Calu3 (cell line): ENCODE data around the gene ACOXL. TPM values are rescaled to one million over a fixed set of nuclear protein-coding genes. Genes with fewer than 3 reads are reported as not detected.

Experiments
- BruUV-seq: library from RNA; stranded (reverse); fragments of 400-500 nt; replicated peaks from 2 replicates; lab custom pipeline; 2021; lab: Mats Ljungman, UMichigan
- CTCF ChIA-PET: fragments of 300-600 bp; sonication (Branson Sonifier 250); formaldehyde crosslinking; loops from one replicate; lab custom pipeline; 2022; ENCODE audit warnings: antibody characterized with exemption; lab: Charles Lee
- DNase-seq: peaks from one replicate; pipeline ENCODE4 v3.0.0; 2022
- H3K27ac Mint-ChIP-seq: one replicate; pipeline ENCODE4 v1.8.0; 2022; ENCODE audit warnings: mixed read lengths; ENCODE audit not compliant: unreplicated experiment
- H3K27me3 Mint-ChIP-seq: one replicate; pipeline ENCODE4 v1.8.0; 2022; ENCODE audit warnings: mixed read lengths; ENCODE audit not compliant: unreplicated experiment
- H3K36me3 Mint-ChIP-seq: one replicate; pipeline ENCODE4 v1.8.0; 2022; ENCODE audit warnings: mild to moderate bottlenecking, moderate library complexity, mixed read lengths; ENCODE audit not compliant: insufficient read depth, unreplicated experiment
- H3K4me1 Mint-ChIP-seq: one replicate; pipeline ENCODE4 v1.8.0; 2022; ENCODE audit warnings: mild to moderate bottlenecking, low read depth, mixed read lengths; ENCODE audit not compliant: unreplicated experiment
- H3K4me3 Mint-ChIP-seq: one replicate; pipeline ENCODE4 v1.8.0; 2022; ENCODE audit warnings: mild to moderate bottlenecking, low read depth, moderate library complexity, mixed read lengths; ENCODE audit not compliant: unreplicated experiment
- H3K9me3 Mint-ChIP-seq: one replicate; pipeline ENCODE4 v1.8.0; 2022; ENCODE audit warnings: low read depth, mixed read lengths; ENCODE audit not compliant: unreplicated experiment
- intact Hi-C: fragments of 100-400 bp; cut with micrococcal nuclease; formaldehyde crosslinking; loops from one replicate; pipeline ENCODE4 v1.10.0; 2022; ENCODE audit not compliant: unreplicated experiment
- total RNA-seq: library from RNA; stranded (reverse); gene quantifications from 2 replicates; pipeline ENCODE4 v1.2.3, GENCODE V29; 2022
- TF ChIP-seq, protein P1 (sequence below): fragments of 200-600 bp; IDR thresholded peaks from one replicate; pipeline ENCODE4 v1.8.0; 2022; ENCODE audit warnings: antibody characterized with exemption; ENCODE audit not compliant: unreplicated experiment

Gene ACOXL
- total RNA-seq, 1 experiment from 2014 or later: 2.7 TPM

DNA sequence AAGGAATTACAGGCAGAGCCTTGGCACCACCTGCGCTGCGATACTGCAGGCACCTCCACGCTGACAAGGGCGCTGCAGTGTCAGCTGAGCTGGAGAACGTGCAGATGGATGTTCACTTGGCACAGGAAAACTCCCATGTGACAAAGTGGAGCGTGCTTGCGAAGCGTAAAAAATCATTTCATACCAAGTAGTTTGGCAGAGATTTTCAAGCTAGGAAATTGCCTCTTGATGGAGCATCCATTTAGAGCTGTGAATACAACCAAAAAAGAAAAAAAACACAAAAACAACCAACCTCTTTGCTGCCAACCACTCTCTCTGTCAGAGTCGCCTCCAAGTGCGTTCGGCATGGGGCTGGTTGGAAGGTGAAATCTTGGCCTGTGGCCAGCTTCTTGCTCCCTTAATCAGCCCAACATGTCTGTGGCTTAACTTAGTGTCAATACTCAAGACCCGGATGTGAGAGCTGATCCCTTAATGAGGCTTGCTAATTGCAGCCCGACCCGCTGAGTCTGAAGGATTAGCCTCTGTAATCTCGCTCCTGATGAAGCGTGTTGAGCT, 38.1 kb downstream of the ACOXL start:
- peaks cover 48% of the 10 kb centered on the region for H3K27me3 Mint-ChIP-seq
- H3K9me3 Mint-ChIP-seq: no peaks in the 10 kb centered on the region
- H3K4me3 Mint-ChIP-seq: no peak overlapping the region
- CTCF ChIA-PET: no interaction called here
- intact Hi-C loops: no loop called here
- H3K4me1 Mint-ChIP-seq: no peaks in the 10 kb centered on the region
- no peak for DNase-seq
- no TSS peak for BruUV-seq
- H3K27ac Mint-ChIP-seq: no peak overlapping the region
- TF ChIP-seq, protein P1, sequence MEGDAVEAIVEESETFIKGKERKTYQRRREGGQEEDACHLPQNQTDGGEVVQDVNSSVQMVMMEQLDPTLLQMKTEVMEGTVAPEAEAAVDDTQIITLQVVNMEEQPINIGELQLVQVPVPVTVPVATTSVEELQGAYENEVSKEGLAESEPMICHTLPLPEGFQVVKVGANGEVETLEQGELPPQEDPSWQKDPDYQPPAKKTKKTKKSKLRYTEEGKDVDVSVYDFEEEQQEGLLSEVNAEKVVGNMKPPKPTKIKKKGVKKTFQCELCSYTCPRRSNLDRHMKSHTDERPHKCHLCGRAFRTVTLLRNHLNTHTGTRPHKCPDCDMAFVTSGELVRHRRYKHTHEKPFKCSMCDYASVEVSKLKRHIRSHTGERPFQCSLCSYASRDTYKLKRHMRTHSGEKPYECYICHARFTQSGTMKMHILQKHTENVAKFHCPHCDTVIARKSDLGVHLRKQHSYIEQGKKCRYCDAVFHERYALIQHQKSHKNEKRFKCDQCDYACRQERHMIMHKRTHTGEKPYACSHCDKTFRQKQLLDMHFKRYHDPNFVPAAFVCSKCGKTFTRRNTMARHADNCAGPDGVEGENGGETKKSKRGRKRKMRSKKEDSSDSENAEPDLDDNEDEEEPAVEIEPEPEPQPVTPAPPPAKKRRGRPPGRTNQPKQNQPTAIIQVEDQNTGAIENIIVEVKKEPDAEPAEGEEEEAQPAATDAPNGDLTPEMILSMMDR: no peak
- no peaks in the 10 kb centered on the region for H3K36me3 Mint-ChIP-seq

GRCh38 chr2:110770959-110771431, 38.6 kb downstream of the ACOXL start:
- Mint-ChIP-seq H3K36me3 (no peaks in the 10 kb centered on the region), H3K27me3 (peaks cover 53% of the 10 kb centered on the region), H3K9me3 (no peaks in the 10 kb centered on the region), H3K27ac (no peak overlapping the region), H3K4me1 (no peaks in the 10 kb centered on the region), H3K4me3 (no peak overlapping the region)
- BruUV-seq: no TSS peak
- intact Hi-C loops: no loop called here
- TF ChIP-seq, protein P1: no peak
- no peak for DNase-seq
- CTCF ChIA-PET: no interaction called here

DNA sequence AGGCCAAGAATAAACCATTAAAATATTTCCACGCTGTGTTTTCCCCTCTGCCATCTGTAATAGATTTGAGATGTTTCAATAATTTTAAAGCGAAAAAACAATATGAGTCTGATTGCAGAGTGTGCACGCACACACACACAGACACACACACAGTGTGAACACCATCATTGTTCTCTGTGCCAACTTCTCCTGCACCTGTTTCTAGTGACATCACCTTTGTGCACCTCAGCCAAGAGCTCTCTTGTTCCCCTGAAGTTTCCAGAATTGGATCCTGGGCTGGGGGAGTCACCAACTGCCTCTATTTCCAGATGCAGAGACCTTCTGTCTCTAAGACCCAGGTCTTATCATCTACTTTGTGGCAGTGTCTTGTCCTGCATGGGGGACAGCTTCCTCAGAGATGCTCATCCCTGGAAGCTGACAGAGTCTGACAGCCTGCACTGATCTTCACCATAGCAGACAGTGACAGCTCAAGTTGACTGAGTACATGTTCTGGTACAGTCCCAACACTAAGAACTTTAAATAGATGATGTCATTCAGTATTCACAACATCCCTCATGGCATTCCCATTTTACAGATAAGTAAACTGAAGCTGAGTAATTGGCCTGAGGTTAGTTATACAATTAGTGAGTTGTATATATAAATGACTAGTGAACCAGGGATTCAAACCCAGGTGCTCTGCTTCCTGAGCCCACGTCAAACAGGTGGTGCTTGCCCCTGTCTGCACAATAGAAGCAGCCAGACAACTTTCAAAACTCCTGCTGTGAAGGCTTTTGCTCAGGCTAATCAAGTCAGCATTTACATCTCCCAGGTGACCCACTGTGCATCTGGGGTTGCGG, 39.4 kb downstream of the ACOXL start:
- H3K9me3 Mint-ChIP-seq: no peaks in the 10 kb centered on the region
- H3K36me3 Mint-ChIP-seq: no peaks in the 10 kb centered on the region
- CTCF ChIA-PET: no interaction called here
- H3K4me3 Mint-ChIP-seq: no peak overlapping the region
- BruUV-seq: no TSS peak
- H3K27me3 Mint-ChIP-seq: peaks cover 57% of the 10 kb centered on the region
- H3K27ac Mint-ChIP-seq: no peak overlapping the region
- no peaks in the 10 kb centered on the region for H3K4me1 Mint-ChIP-seq
- intact Hi-C loops: no loop called here
- TF ChIP-seq, protein P1: no peak
- no peak for DNase-seq

- Mint-ChIP-seq H3K4me3 (no peak overlapping the region), H3K27me3 (peaks cover 57% of the 10 kb centered on the region), H3K27ac (no peak overlapping the region), H3K36me3 (no peaks in the 10 kb centered on the region), H3K4me1 (no peaks in the 10 kb centered on the region), H3K9me3 (no peaks in the 10 kb centered on the region)
- BruUV-seq: no TSS peak
- DNase-seq: no peak
- TF ChIP-seq, protein P1: no peak
- intact Hi-C loops: no loop called here
- CTCF ChIA-PET: no interaction called here
Observed at GRCh38 chr2:110772383-110772755, 40.0 kb downstream of the ACOXL start.
